Suprapubic skin (tissue), 4 donors: ENCODE data around the gene ARHGAP10. TPM values are rescaled to one million over a fixed set of nuclear protein-coding genes. Genes with fewer than 3 reads are reported as not detected.

Experiments used
- DNase-seq, 2 donors: peaks; one replicate each; pipeline ENCODE4 v3.0.0-alpha.2; 2019; ENCODE audit warnings: low spot score in 2 of 2
- H3K27ac ChIP-seq: fragments of 200-600 bp; sonication (generic); one replicate; pipeline ENCODE4 v1.5.1; 2019
- H3K27me3 ChIP-seq: fragments of 200-600 bp; sonication (generic); one replicate; pipeline ENCODE4 v1.5.1; 2019
- H3K36me3 ChIP-seq: fragments of 200-600 bp; sonication (generic); one replicate; pipeline ENCODE4 v1.5.1; 2019
- H3K4me1 ChIP-seq: fragments of 200-600 bp; sonication (generic); one replicate; pipeline ENCODE4 v1.5.1; 2019
- H3K4me3 ChIP-seq: fragments of 200-600 bp; sonication (generic); one replicate; pipeline ENCODE4 v1.5.1; 2019; ENCODE audit warnings: mild to moderate bottlenecking
- H3K9me3 ChIP-seq: fragments of 200-600 bp; sonication (generic); one replicate; pipeline ENCODE4 v1.5.1; 2019
- CTCF ChIP-seq, 2 donors: fragments of 200-600 bp in 1 of 2; fragments of 450-650 bp in 1 of 2; sonication (generic) in 1 of 2; IDR thresholded peaks; one replicate each; pipeline ENCODE4 v1.5.1; 2016 to 2019; ENCODE audit warnings: antibody characterized with exemption in 2 of 2, mild to moderate bottlenecking in 1 of 2, moderate library complexity in 1 of 2
- EP300 ChIP-seq: sonication (generic); formaldehyde crosslinking; IDR thresholded peaks from one replicate; pipeline ENCODE4 v1.6.1; 2017; ENCODE audit warnings: antibody characterized with exemption
- POLR2A ChIP-seq, 2 donors: fragments of 450-650 bp; IDR thresholded peaks; one replicate each; pipeline ENCODE4 v1.6.1; 2017; ENCODE audit warnings: antibody characterized with exemption in 2 of 2, mild to moderate bottlenecking in 2 of 2, moderate library complexity in 2 of 2
- POLR2AphosphoS5 ChIP-seq, 3 donors: sonication (generic); formaldehyde crosslinking; IDR thresholded peaks; one replicate each; pipeline ENCODE4 v1.6.1; 2017; ENCODE audit warnings: antibody characterized with exemption in 3 of 3
- WGBS: methylation state at CpG from one replicate; pipeline ENCODE4 v1.1.5; 2018; 5-methylcytosine and 5-hydroxymethylcytosine counted together
- total RNA-seq, 4 donors: library from RNA; depleted of rRNA; stranded (reverse); fragments of >200 nt; gene quantifications; one replicate each; pipeline ENCODE4 v1.1.0, GENCODE V29; 2016

The ARHGAP10 gene
- total RNA-seq, 4 donors from 2014 or later, result 32.5 to 59.0 (median 36.8) TPM

GRCh38 chr4:148090503-148091476 lies 358.9 kb downstream of the ARHGAP10 start:
- H3K9me3 ChIP-seq, result no peaks in the 10 kb centered on the region
- H3K4me3 ChIP-seq, result no peak overlapping the region
- DNase-seq, result no peak
- H3K36me3 ChIP-seq, result no peaks in the 10 kb centered on the region
- no peak overlapping the region for H3K27ac ChIP-seq
- 83% methylated on average over 7 of the region's 17 CpGs for WGBS
- H3K4me1 ChIP-seq, result no peaks in the 10 kb centered on the region
- H3K27me3 ChIP-seq, result no peaks in the 10 kb centered on the region
- TF ChIP-seq CTCF (IDR thresholded peaks at IDR 0.05) (no peak), POLR2AphosphoS5 (IDR thresholded peaks at IDR 0.05) (no peak), EP300 (no peak), POLR2A (IDR thresholded peaks at IDR 0.05) (no peak)

GRCh38 chr4:148091896-148092295 lies 360.0 kb downstream of the ARHGAP10 start:
- no peaks in the 10 kb centered on the region for H3K4me1 ChIP-seq
- DNase-seq, result no peak
- no peaks in the 10 kb centered on the region for H3K36me3 ChIP-seq
- TF ChIP-seq EP300 (no peak), POLR2AphosphoS5 (IDR thresholded peaks at IDR 0.05) (no peak), POLR2A (IDR thresholded peaks at IDR 0.05) (no peak), CTCF (IDR thresholded peaks at IDR 0.05) (no peak)
- no peak overlapping the region for H3K27ac ChIP-seq
- H3K27me3 ChIP-seq, result no peaks in the 10 kb centered on the region
- no peak overlapping the region for H3K4me3 ChIP-seq
- WGBS, result 84% methylated on average over 4 of the region's 4 CpGs
- no peaks in the 10 kb centered on the region for H3K9me3 ChIP-seq

GRCh38 chr4:148092316-148093014 lies 360.6 kb downstream of the ARHGAP10 start:
- Histone ChIP-seq H3K4me1 (no peaks in the 10 kb centered on the region), H3K9me3 (no peaks in the 10 kb centered on the region), H3K4me3 (no peak overlapping the region), H3K27ac (no peak overlapping the region), H3K36me3 (no peaks in the 10 kb centered on the region), H3K27me3 (no peaks in the 10 kb centered on the region)
- DNase-seq, result no peak
- WGBS, result 96% methylated on average over 11 of the region's 11 CpGs
- TF ChIP-seq CTCF (IDR thresholded peaks at IDR 0.05) (no peak), EP300 (no peak), POLR2AphosphoS5 (IDR thresholded peaks at IDR 0.05) (no peak), POLR2A (IDR thresholded peaks at IDR 0.05) (no peak)

- TF ChIP-seq EP300, result no peak
- no peak for TF ChIP-seq POLR2A (IDR thresholded peaks at IDR 0.05)
- no peak for TF ChIP-seq CTCF (IDR thresholded peaks at IDR 0.05)
- Histone ChIP-seq H3K27ac (no peak overlapping the region), H3K4me3 (no peak overlapping the region), H3K9me3 (no peaks in the 10 kb centered on the region), H3K27me3 (no peaks in the 10 kb centered on the region), H3K36me3 (no peaks in the 10 kb centered on the region), H3K4me1 (no peaks in the 10 kb centered on the region)
- 94% methylated on average over 5 of the region's 5 CpGs for WGBS
- DNase-seq, result no peak
Measured at GRCh38 chr4:148093065-148093464, 361.2 kb downstream of the ARHGAP10 start.

GRCh38 chr4:148094149-148094548 lies 362.3 kb downstream of the ARHGAP10 start:
- no peak for DNase-seq
- Histone ChIP-seq H3K4me1 (no peaks in the 10 kb centered on the region), H3K36me3 (no peaks in the 10 kb centered on the region), H3K4me3 (no peak overlapping the region), H3K9me3 (no peaks in the 10 kb centered on the region), H3K27me3 (no peaks in the 10 kb centered on the region), H3K27ac (no peak overlapping the region)
- 82% methylated on average over 1 of the region's 1 CpG for WGBS
- TF ChIP-seq CTCF (IDR thresholded peaks at IDR 0.05) (no peak), EP300 (no peak), POLR2A (IDR thresholded peaks at IDR 0.05) (no peak), POLR2AphosphoS5 (IDR thresholded peaks at IDR 0.05) (no peak)
